GM19324 (cell line): Measurements from ENCODE around the gene THRAP3.
"Not testable (repeated sequence)": the region's sequence is repeated elsewhere in the genome, so short reads cannot be mapped to it uniquely, and the experiment has no call there.

ENCODE experiments used
- ATAC-seq: cut with Tn5 transposase; IDR thresholded peaks from one replicate; pipeline ENCODE4 v1.9.1; 2021; ENCODE audit warnings: mild to moderate bottlenecking, moderate library complexity; ENCODE audit not compliant: unreplicated experiment, low FRiP score

The THRAP3 gene

DNA sequence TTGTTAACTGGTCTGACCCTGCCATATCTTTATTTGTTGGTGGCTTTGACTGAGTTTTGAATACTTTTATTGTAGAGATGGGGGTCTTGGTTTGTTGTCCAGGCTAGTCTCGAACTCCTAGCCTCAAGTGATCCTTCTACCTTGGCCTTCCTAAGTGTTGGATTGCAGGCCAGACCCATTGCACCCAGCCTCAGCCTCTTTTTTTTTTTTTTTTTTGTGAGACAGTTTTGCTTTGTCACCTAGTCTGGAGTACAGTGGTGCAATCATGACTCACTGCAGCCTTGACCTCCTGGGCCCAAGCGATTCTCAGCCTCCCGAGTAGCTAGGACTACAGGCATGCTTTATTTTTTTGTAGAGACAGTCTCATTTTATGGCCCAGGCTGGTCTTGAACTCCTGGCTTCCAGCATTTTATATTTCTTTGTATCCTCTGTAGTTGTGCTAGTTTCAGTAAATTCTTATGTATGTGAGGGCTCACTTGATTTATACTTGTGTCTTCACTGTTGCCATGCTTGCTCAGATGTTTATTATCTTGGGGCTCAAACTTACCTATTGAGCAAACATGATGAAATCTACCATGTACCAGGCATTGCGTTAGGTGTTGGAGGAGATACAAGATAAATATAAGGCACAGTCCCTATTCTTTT lies 24.1 kb downstream of the THRAP3 start:
- no peak for ATAC-seq

GRCh38 chr1:36251794-36252481 lies 27.7 kb downstream of the THRAP3 start:
- ATAC-seq = no peak

- not testable (repeated sequence) for ATAC-seq
Observed at GRCh38 chr1:36252482-36252824, 28.2 kb downstream of the THRAP3 start.

- no peak for ATAC-seq
Observed at GRCh38 chr1:36253161-36253862, 29.1 kb downstream of the THRAP3 start.

DNA sequence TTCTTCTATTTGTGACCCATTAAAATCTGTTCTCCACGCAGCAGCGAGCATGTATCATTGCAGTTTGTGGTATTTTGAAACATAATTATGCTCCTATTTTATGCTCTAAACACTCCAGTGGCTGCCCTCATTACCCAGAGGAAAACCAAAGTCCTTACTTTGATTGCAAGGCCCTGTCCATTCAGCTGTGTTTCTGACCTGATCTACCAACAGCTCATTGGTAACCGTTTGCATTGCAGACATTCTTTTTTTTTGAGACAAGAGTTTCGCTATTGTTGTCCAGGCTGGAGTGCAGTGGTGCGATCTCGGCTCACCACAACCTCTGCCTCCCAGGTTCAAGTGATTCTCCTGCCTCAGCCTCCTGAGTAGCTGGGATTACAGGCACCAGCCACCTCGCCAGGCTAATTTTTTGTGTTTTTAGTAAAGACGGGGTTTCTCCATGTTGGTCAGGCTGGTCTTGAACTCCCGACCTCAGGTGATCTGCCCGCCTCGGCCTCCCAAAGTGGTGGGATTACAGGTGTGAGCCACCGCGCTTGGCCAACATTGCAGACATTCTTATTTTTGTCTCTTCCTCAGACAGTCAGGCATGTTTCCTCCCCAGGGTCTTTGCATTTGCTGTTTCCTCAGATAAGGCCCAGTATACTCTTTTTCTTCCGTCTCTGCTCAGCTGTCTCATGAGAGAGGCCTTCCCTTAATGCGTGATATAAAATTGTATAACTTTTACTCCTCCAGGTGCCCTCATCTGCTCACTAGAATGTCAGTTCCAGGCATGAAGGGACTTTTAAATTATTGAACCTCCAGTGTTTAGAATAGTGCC lies 32.5 kb downstream of the THRAP3 start:
- no peak for ATAC-seq

- no peak for ATAC-seq
Observed at GRCh38 chr1:36257375-36257767, 33.1 kb downstream of the THRAP3 start.

DNA sequence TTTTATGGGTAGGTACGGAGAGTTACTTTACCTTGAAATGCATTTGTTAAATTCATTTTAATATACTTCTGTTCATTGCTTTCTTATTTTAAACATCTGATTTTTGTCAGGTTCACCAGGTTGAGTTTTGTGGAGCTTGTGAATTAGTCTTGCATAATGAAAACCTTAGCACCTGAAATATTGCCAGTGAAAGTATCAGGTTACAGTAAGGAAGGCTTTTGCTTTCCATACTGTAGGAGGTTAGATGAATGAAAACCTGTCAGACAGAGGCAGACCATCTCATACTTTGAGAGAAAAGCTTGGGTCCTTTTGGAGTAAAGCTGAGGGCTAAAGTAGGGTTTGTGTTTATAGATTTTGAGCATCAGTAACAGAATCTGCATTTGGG lies 34.7 kb downstream of the THRAP3 start:
- ATAC-seq = no peak

- ATAC-seq = no peak
Observed at GRCh38 chr1:36268981-36269380, 44.7 kb downstream of the THRAP3 start.

GRCh38 chr1:36269408-36269838 lies 45.2 kb downstream of the THRAP3 start:
- no peak for ATAC-seq

GRCh38 chr1:36273024-36273423 lies 48.8 kb downstream of the THRAP3 start:
- no peak for ATAC-seq

- no peak for ATAC-seq
Observed at GRCh38 chr1:36274201-36274600, 50.0 kb downstream of the THRAP3 start.

- no peak for ATAC-seq
Observed at GRCh38 chr1:36276688-36277087, 52.4 kb downstream of the THRAP3 start.

DNA sequence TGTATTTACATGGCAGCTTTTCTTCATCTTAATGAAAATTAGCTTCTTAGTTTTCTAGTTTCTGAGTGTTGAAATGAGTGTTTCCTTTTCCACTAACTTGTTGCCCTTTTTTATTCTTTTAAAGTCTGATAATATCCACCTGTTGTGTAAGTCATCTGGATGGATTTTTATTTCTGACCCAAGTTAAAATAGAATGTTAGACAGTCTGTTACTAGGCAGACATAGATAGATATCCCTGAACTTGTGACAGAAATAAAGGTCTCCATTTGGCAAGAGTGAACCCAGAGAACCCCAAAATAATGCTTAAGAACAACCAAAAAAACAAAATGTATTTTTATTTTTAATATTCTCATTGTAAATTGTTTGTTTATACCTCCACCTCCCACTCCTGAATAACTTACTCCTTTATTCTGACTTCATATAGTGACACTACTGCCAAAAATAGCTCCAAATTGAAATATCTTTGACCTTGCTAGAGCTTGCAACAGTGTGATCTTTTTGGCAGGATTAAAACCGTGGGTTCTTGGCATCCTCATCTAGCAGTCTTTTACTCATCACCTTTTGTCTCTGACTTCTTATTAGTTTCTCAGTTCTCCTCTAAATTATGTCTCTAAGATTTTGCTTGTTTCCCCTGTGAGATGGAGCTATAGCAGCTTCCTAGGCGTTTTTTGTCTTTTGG lies 55.0 kb downstream of the THRAP3 start:
- no peak for ATAC-seq

GRCh38 chr1:36279789-36280296 lies 55.6 kb downstream of the THRAP3 start:
- ATAC-seq = no peak

GRCh38 chr1:36284061-36284460 lies 59.8 kb downstream of the THRAP3 start:
- ATAC-seq = no peak

GRCh38 chr1:36284517-36284916 lies 60.3 kb downstream of the THRAP3 start:
- ATAC-seq = no peak

DNA sequence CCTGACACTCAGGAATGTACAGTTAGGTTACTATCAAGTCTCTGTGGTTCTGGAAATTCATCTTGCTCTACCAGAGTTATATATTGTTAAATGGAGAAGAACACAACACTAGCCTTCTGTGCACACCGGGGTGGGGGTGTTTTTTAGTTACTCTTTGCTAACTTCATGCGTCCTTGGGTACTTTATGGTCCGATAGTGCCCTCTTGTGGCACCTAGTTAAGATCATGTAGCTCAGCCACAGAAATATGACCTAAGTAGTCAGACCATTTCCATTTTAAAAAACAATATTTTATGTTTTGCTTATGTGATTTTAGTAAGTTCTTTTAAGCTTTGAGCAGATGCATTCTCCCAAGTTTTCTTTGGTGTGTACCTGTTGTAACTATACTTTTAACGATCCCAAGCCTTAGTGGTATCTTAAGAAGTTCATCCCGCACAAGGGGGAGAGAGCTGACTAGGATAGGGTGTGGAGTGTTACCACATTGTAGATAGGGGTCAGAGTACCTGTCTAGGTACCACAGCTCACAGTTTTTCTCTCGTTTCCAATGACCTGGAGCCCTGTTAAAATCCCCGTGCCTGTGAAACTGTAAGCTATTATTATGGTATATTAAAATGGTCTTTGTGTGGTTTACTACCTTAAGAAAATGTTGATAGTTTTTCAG lies 61.3 kb downstream of the THRAP3 start:
- ATAC-seq = no peak

GRCh38 chr1:36286802-36287201 lies 62.6 kb downstream of the THRAP3 start:
- ATAC-seq = no peak

DNA sequence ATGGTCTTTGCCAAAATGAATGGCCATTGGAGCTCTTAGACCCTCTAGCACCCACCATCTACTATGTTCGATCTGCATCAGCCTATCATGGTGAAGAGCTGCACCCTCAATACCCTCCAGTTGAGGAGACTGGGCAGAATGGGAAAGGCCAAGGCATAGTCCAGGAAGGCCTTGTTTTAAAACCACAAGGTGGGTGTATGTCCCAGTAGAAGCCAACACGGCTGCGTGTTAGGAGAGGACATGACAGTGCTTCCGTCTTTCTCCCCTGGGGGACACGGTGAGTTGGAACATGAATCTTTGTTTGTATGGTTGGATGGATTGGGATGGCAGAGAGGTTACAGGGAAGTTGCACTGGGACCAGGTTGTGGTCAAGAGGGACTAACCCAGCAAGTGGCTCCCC lies 63.4 kb downstream of the THRAP3 start:
- ATAC-seq = no peak

GRCh38 chr1:36295390-36295789 lies 71.1 kb downstream of the THRAP3 start:
- no peak for ATAC-seq
